GM20000 (cell line): ENCODE results near the gene MIEF2.

Source experiments
- DNase-seq: peaks from one replicate; pipeline ENCODE4 v3.0.0; 2012; ENCODE audit warnings: low spot score
- CTCF ChIP-seq: IDR thresholded peaks from 2 replicates; pipeline ENCODE4 v1.5.1; 2012; ENCODE audit warnings: mild to moderate bottlenecking, control low read depth; ENCODE audit errors: extremely low read depth, missing control alignments

MIEF2 gene

GRCh38 chr17:18237461-18237860 is 23.0 kb upstream of the MIEF2 start:
- DNase-seq, result no peak
- TF ChIP-seq CTCF, result no peak

- TF ChIP-seq CTCF, result no peak
Observed at GRCh38 chr17:18238299-18238698, 22.2 kb upstream of the MIEF2 start.

GRCh38 chr17:18240449-18240848 is 20.0 kb upstream of the MIEF2 start:
- DNase-seq, result no peak
- TF ChIP-seq CTCF, result no peak

More at GRCh38 chr17:18238299-18238698, 22.2 kb upstream of the MIEF2 start:
- DNase-seq, result no peak

- no peak for TF ChIP-seq CTCF
- no peak for DNase-seq
Observed at GRCh38 chr17:18241229-18241871, 19.1 kb upstream of the MIEF2 start.

GRCh38 chr17:18245038-18245776 is 15.3 kb upstream of the MIEF2 start:
- TF ChIP-seq CTCF, result no peak
- DNase-seq, result no peak

- no peak for DNase-seq
- no peak for TF ChIP-seq CTCF
Observed at GRCh38 chr17:18246109-18246725, 14.2 kb upstream of the MIEF2 start.
